GM12878 (cell line): Measurements from ENCODE around the gene COPS6. TPM values are rescaled to one million over a fixed set of nuclear protein-coding genes. Genes with fewer than 3 reads are reported as not detected.
A peak's percentile ranks its signal among the peaks of the same experiment; 100 is the strongest.

Experiments used
- BHLHE40 ChIP-seq, 2 experiments: fragments of 450-650 bp in 1 of 2; IDR thresholded peaks; 2 replicates each; pipeline ENCODE4 v1.6.1; 2011 to 2017; ENCODE audit warnings: low read depth in 2 of 2, borderline replicate concordance in 1 of 2, improper control_type of control experiment in 1 of 2, low read length in 1 of 2, mild to moderate bottlenecking in 1 of 2
- EGR1 ChIP-seq, 2 experiments: IDR thresholded peaks; 1 replicate in 1 of 2; 2 replicates in 1 of 2; pipeline ENCODE4 v1.6.1; 2011 to 2012; ENCODE audit warnings: low read depth in 2 of 2, low read length in 2 of 2, borderline replicate concordance in 1 of 2, mild to moderate bottlenecking in 1 of 2, moderate library complexity in 1 of 2
- FOS ChIP-seq: IDR thresholded peaks from 3 replicates; pipeline ENCODE4 v1.6.1; 2011; ENCODE audit warnings: borderline replicate concordance; ENCODE audit not compliant: insufficient read length; ENCODE audit errors: extremely low read depth
- KDM1A ChIP-seq: fragments of 200-600 bp; sonication (generic); IDR thresholded peaks from 2 replicates; pipeline ENCODE4 v1.6.1; 2016; ENCODE audit warnings: borderline replicate concordance
- MEF2A ChIP-seq: IDR thresholded peaks from 2 replicates; pipeline ENCODE4 v1.6.1; 2011; ENCODE audit warnings: low read depth, mild to moderate bottlenecking, low read length, moderate library complexity; ENCODE audit not compliant: insufficient read depth
- NRF1 ChIP-seq: conservative IDR thresholded peaks from 2 replicates; pipeline ENCODE4 v1.6.1; 2011; ENCODE audit warnings: mild to moderate bottlenecking, low read depth, low read length, improper control_type of control experiment
- RELB ChIP-seq: fragments of 450-650 bp; IDR thresholded peaks from 2 replicates; pipeline ENCODE4 v1.6.1; 2017; ENCODE audit warnings: low read depth, mild to moderate bottlenecking, moderate library complexity
- SIN3A ChIP-seq: IDR thresholded peaks from 2 replicates; pipeline ENCODE4 v1.6.1; 2012; ENCODE audit warnings: low read depth, low read length, improper control_type of control experiment
- ZSCAN29 ChIP-seq: fragments of 450-650 bp; IDR thresholded peaks from 2 replicates; pipeline ENCODE4 v1.6.1; 2017; ENCODE audit warnings: mild to moderate bottlenecking, moderate library complexity
- polyA plus RNA-seq, 11 experiments: library from polyadenylated mRNA; depleted of rRNA in 4 of 11; unstranded in 6 of 11; stranded (reverse) in 5 of 11; fragments of >200 nt; fragmentation: Nextera tagmentation in 4 of 11; fragmentation: Illumina TruSeq in 1 of 11; extraction: Ambion mirVana in 4 of 11; extraction: Trizol in 1 of 11; gene quantifications; 1 replicate in 1 of 11; 2 replicates in 10 of 11; pipeline versions ENCODE4 v1.2.1 to v1.2.3, GENCODE V29; 2011 to 2016; ENCODE audit warnings: inconsistent platforms in 2 of 11, missing spikeins in 2 of 11, low read depth in 1 of 11
- total RNA-seq, 4 experiments: library from RNA; depleted of rRNA in 3 of 4; stranded (reverse); fragments of >200 nt in 3 of 4; fragmentation: Illumina TruSeq in 1 of 4; extraction: Trizol in 1 of 4; gene quantifications; 2 replicates each; pipeline versions ENCODE4 v1.2.1 to v1.2.3, GENCODE V29; 2013 to 2021

The COPS6 gene
- total and polyA plus RNA-seq, 10 of the 15 experiments (the other 5 are each of a cell fraction or from before 2014, with no cell fraction given), result 28.5 to 182 (median 81.5) TPM

- TF ChIP-seq EGR1 (IDR thresholded peaks at IDR 0.05; ENCODE audit: borderline replicate concordance in 1 of 2, low read depth in 2 of 2, low read length in 2 of 2), result peak in 1 of 2 experiments; percentile 28; a peak in 1 of 3 replicates
- TF ChIP-seq MEF2A, result no peak
- 0 out of 2 replicates have a peak, but pooled peaks have one; percentile 23 for TF ChIP-seq SIN3A
- TF ChIP-seq BHLHE40 (IDR thresholded peaks at IDR 0.05; ENCODE audit: borderline replicate concordance in 1 of 2, low read depth in 2 of 2, low read length in 1 of 2), result peak; percentile 94 to 95
- no peak for TF ChIP-seq ZSCAN29
- TF ChIP-seq FOS, result no peak
- TF ChIP-seq KDM1A, result no peak
- TF ChIP-seq RELB, result peak; percentile 75
- TF ChIP-seq NRF1, result no peak
Measured at GRCh38 chr7:100126931-100127865, 38.4 kb downstream of the COPS6 start, which contains the start of gene MBLAC1 (continued).
